Testis (tissue), 3 donors: ENCODE data around the gene CAPG. TPM values are rescaled to one million over a fixed set of nuclear protein-coding genes. Genes with fewer than 3 reads are reported as not detected.
A peak's percentile ranks its signal among the peaks of the same experiment; 100 is the strongest.

Source experiments
- DNase-seq: peaks from one replicate; pipeline ENCODE4 v3.0.0-alpha.2; 2019
- H3K27ac ChIP-seq, 2 donors: fragments of 200-600 bp; sonication (generic); one replicate each; pipeline ENCODE4 v1.5.1; 2019
- H3K27me3 ChIP-seq: fragments of 200-600 bp; sonication (generic); one replicate; pipeline ENCODE4 v1.5.1; 2019
- H3K36me3 ChIP-seq: fragments of 200-600 bp; sonication (generic); one replicate; pipeline ENCODE4 v1.5.1; 2017; ENCODE audit warnings: low read depth; ENCODE audit errors: missing control alignments
- H3K4me1 ChIP-seq: fragments of 200-600 bp; sonication (generic); one replicate; pipeline ENCODE4 v1.5.1; 2019
- H3K4me3 ChIP-seq, 2 donors: fragments of 200-600 bp; sonication (generic); one replicate each; pipeline ENCODE4 v1.5.1; 2017 to 2019
- H3K9me3 ChIP-seq: fragments of 200-600 bp; sonication (generic); one replicate; pipeline ENCODE4 v1.5.1; 2017
- POLR2A ChIP-seq: fragments of 450-650 bp; IDR thresholded peaks from one replicate; pipeline ENCODE4 v1.6.1; 2017; ENCODE audit warnings: antibody characterized with exemption, mild to moderate bottlenecking, moderate library complexity
- WGBS, 2 donors: methylation state at CpG; one replicate each; pipeline ENCODE4 v1.1.5; 2018; 5-methylcytosine and 5-hydroxymethylcytosine counted together
- intact Hi-C: fragments of 100-400 bp; cut with DNase I; formaldehyde crosslinking; loops from one replicate; pipeline ENCODE4 v1.15.1; 2023; ENCODE audit warnings: low total_unique reads
- polyA plus RNA-seq: library from polyadenylated mRNA; stranded (reverse); fragments of 350-450 nt; fragmentation: Illumina TruSeq; extraction: RNeasy Lipid Tissue Mini Kit (QIAGEN cat#74804); gene quantifications from one replicate; pipeline ENCODE4 v1.2.3, GENCODE V29; 2014; ENCODE audit warnings: low read depth, low replicate concordance; ENCODE audit not compliant: insufficient read depth
- total RNA-seq, 2 donors: library from RNA; depleted of rRNA; stranded (reverse); fragments of >200 nt; gene quantifications; one replicate each; pipeline ENCODE4 v1.2.3, GENCODE V29; 2016
- TF ChIP-seq, protein P1 (sequence below), 3 experiments: fragments of 450-650 bp in 2 of 3; fragments of 200-600 bp in 1 of 3; sonication (generic) in 1 of 3; IDR thresholded peaks; one replicate each; pipeline ENCODE4 v1.5.1; 2016 to 2019; ENCODE audit warnings: antibody characterized with exemption in 3 of 3, mild to moderate bottlenecking in 2 of 3, moderate library complexity in 1 of 3

Gene CAPG
- total and polyA plus RNA-seq, 3 donors from 2014 or later = 17.7 to 74.5 (median 29.4) TPM

DNA sequence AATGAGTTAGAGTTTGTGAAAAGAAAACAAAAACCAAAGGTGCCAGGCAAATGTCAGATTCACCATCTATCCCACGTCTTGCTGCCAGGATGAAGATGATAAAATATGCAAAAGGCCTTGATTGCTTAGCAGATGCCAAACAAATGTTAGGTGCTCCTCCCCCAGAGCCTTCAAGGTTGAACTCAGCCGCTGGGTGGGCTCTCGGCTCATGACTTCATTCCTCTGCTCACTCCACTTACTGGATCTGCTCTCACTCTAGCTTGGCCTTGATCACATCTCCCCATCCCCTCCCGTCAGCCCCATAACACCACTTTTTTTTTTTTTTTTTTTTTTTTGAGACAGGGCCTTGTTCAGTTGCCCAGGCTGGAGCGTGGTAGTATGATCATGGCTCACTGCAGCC lies 46.9 kb upstream of the CAPG start:
- no peak overlapping the region for H3K27ac ChIP-seq
- intact Hi-C loops = no loop called here
- DNase-seq = no peak
- H3K9me3 ChIP-seq = no peaks in the 10 kb centered on the region
- no peak overlapping the region for H3K4me3 ChIP-seq
- no peaks in the 10 kb centered on the region for H3K27me3 ChIP-seq
- no peak for TF ChIP-seq POLR2A
- TF ChIP-seq, protein P1, sequence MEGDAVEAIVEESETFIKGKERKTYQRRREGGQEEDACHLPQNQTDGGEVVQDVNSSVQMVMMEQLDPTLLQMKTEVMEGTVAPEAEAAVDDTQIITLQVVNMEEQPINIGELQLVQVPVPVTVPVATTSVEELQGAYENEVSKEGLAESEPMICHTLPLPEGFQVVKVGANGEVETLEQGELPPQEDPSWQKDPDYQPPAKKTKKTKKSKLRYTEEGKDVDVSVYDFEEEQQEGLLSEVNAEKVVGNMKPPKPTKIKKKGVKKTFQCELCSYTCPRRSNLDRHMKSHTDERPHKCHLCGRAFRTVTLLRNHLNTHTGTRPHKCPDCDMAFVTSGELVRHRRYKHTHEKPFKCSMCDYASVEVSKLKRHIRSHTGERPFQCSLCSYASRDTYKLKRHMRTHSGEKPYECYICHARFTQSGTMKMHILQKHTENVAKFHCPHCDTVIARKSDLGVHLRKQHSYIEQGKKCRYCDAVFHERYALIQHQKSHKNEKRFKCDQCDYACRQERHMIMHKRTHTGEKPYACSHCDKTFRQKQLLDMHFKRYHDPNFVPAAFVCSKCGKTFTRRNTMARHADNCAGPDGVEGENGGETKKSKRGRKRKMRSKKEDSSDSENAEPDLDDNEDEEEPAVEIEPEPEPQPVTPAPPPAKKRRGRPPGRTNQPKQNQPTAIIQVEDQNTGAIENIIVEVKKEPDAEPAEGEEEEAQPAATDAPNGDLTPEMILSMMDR (IDR thresholded peaks at IDR 0.05) = no peak
- 58 to 59% methylated on average over 5 of the region's 5 CpGs for WGBS, 2 donors
- no peaks in the 10 kb centered on the region for H3K36me3 ChIP-seq
- H3K4me1 ChIP-seq = no peaks in the 10 kb centered on the region

DNA sequence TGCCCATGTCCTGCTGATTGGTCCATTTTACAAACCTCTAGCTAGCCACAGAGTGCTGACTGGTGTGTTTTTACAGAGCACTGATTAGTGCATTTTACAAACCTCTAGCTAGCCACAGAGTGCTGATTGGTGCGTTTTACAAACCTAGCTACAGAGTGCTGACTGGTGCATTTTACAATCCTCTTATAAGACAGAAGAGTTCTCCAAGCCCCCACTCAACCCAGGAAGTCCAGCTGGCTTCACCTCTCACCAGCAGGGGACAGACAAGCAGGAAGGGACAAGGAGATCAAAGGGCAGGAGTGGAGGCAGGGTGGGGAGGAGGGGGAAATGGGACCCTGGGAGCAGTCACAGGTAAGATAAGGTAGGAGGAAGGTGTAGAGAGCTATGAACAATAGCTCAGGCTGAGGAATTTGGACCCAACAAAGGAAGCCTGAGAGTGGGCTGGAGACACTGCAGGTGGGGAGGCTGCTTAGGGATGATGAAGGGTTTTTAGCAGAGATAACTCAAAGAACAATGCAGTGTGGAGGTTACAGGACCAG lies 45.5 kb upstream of the CAPG start:
- Histone ChIP-seq H3K36me3 (no peaks in the 10 kb centered on the region), H3K4me1 (no peaks in the 10 kb centered on the region), H3K27ac (no peak overlapping the region), H3K27me3 (no peaks in the 10 kb centered on the region), H3K4me3 (no peak overlapping the region), H3K9me3 (no peaks in the 10 kb centered on the region)
- 80% methylated on average over 1 of the region's 1 CpG; no CpG with 5 or more reads in 1 of the 2 donors for WGBS, 2 donors
- TF ChIP-seq, protein P1 (IDR thresholded peaks at IDR 0.05) = no peak
- no peak for TF ChIP-seq POLR2A
- intact Hi-C loops = no loop called here
- no peak for DNase-seq

DNA sequence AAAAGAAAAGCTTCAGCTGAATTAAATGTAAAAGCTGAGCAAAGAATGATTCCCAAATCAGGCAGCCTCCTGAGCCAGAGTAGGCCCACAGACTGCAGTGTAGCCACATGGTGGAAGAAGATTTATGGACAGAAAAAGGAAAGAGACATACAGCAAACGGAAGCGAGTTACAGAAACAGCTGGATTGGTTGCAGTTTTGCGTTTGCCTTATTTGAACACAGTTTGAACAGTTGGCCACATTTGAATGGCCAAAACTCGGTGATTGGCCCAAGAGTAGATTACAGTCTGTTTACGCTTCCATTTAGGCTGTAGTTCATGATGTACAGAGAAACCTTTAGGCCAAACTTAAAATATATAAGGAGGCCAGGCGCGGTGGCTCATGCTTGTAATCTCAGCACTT lies 43.4 kb upstream of the CAPG start:
- Histone ChIP-seq H3K27ac (no peak overlapping the region), H3K36me3 (no peaks in the 10 kb centered on the region), H3K4me1 (peaks cover 13% of the 10 kb centered on the region), H3K27me3 (no peaks in the 10 kb centered on the region), H3K4me3 (no peak overlapping the region), H3K9me3 (no peaks in the 10 kb centered on the region)
- no peak for DNase-seq
- intact Hi-C loops = no loop called here
- 84 to 94% methylated on average over 7 of the region's 7 CpGs for WGBS, 2 donors
- TF ChIP-seq POLR2A = no peak
- TF ChIP-seq, protein P1 (IDR thresholded peaks at IDR 0.05) = no peak

DNA sequence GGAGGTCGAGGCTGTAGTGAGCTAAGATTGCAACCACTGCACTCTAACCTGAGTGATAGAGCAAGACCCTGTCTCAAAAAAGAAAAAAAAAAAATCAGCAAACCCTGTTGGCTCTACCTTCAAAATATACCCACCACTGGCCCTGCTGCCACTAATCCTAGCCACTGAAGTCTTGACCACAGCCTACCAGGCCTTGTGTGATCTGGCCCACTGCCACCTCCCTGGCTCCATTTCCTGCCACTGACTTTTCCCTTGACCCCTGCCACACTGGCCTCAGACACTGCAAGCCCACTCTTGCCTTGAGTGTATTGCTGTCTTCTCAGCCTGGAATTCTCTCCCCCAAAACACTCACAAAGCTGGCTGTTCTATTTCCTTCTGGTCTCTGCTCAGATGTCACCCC lies 42.1 kb upstream of the CAPG start:
- Histone ChIP-seq H3K36me3 (no peaks in the 10 kb centered on the region), H3K9me3 (no peaks in the 10 kb centered on the region), H3K4me3 (no peak overlapping the region), H3K27me3 (no peaks in the 10 kb centered on the region), H3K27ac (no peak overlapping the region), H3K4me1 (peaks cover 26% of the 10 kb centered on the region)
- TF ChIP-seq, protein P1 (IDR thresholded peaks at IDR 0.05) = no peak
- 81 to 92% methylated on average over 1 of the region's 1 CpG for WGBS, 2 donors
- intact Hi-C loops = no loop called here
- DNase-seq = no peak

DNA sequence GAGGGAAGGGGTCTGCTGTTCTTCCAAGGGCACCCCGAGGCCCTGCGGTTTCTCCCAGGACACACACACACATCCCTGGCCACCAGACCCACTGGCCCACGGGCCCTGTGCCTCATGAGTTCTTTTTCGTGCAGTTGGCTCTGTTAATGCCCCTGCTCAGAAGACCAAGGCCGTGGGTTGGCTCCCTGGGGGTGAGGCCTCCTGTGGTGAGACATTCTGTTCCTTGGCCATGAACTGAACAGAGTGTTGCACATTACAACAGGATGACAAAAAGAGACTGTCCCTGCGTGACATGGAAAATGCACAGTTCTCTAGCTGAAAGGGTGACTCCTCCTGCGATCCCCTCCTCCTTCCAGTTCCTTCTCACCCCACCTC lies 39.0 kb upstream of the CAPG start:
- no peak overlapping the region for H3K4me3 ChIP-seq
- peaks cover 52% of the 10 kb centered on the region for H3K4me1 ChIP-seq
- intact Hi-C loops = no loop called here
- H3K27me3 ChIP-seq = no peaks in the 10 kb centered on the region
- TF ChIP-seq POLR2A = no peak
- TF ChIP-seq, protein P1 (IDR thresholded peaks at IDR 0.05) = no peak
- WGBS, 2 donors = 49 to 55% methylated on average over 7 of the region's 7 CpGs
- peak; percentile 54 for DNase-seq
- no peaks in the 10 kb centered on the region for H3K36me3 ChIP-seq
- H3K27ac ChIP-seq = peak overlapping the region; percentile 78 to 89
- no peaks in the 10 kb centered on the region for H3K9me3 ChIP-seq
